SK-N-SH treated with all-trans-retinoic acid at 6 μM for 48 hours (cell line): ENCODE results near the gene ATPAF2.

Source experiments
- ARNTL ChIP-seq: fragments of 450-650 bp; formaldehyde crosslinking; IDR thresholded peaks from 2 replicates; pipeline ENCODE4 v1.5.0; 2020; ENCODE audit warnings: low read depth, mild to moderate bottlenecking, moderate library complexity, borderline replicate concordance
- CSRNP3 ChIP-seq: fragments of 250-450 bp; sonication (Bioruptor Pico); IDR thresholded peaks from 2 replicates; pipeline ENCODE4 v1.5.1; 2021; ENCODE audit warnings: mild to moderate bottlenecking, moderate library complexity
- GLIS3 ChIP-seq: fragments of 250-450 bp; sonication (Bioruptor Pico); IDR thresholded peaks from 2 replicates; pipeline ENCODE4 v1.5.0; 2020; ENCODE audit warnings: mild to moderate bottlenecking, moderate library complexity
- OSR1 ChIP-seq: fragments of 250-450 bp; sonication (Bioruptor Pico); IDR thresholded peaks from 2 replicates; pipeline ENCODE4 v1.8.0; 2022; ENCODE audit warnings: moderate library complexity, mild to moderate bottlenecking, inconsistent platforms
- PATZ1 ChIP-seq: fragments of 250-450 bp; sonication (Bioruptor Pico); IDR thresholded peaks from 2 replicates; pipeline ENCODE4 v1.8.0; 2020; ENCODE audit warnings: mild to moderate bottlenecking, moderate library complexity, borderline replicate concordance
- RARB ChIP-seq: fragments of 250-450 bp; sonication (Bioruptor Pico); IDR thresholded peaks from 2 replicates; pipeline ENCODE4 v1.8.0; 2021; ENCODE audit warnings: mild to moderate bottlenecking, moderate library complexity
- SNAI2 ChIP-seq: fragments of 250-450 bp; sonication (Bioruptor Pico); IDR thresholded peaks from 2 replicates; pipeline ENCODE4 v1.5.0; 2020; ENCODE audit warnings: mild to moderate bottlenecking, moderate library complexity
- TCF4 ChIP-seq: fragments of 250-450 bp; sonication (Bioruptor Pico); IDR thresholded peaks from 2 replicates; pipeline ENCODE4 v1.8.0; 2021; ENCODE audit warnings: mild to moderate bottlenecking, moderate library complexity, borderline replicate concordance
- ZNF565 ChIP-seq: fragments of 450-650 bp; formaldehyde crosslinking; conservative IDR thresholded peaks from 2 replicates; pipeline ENCODE4 v1.5.0; 2020; ENCODE audit warnings: low read depth, mild to moderate bottlenecking, moderate library complexity

DNA sequence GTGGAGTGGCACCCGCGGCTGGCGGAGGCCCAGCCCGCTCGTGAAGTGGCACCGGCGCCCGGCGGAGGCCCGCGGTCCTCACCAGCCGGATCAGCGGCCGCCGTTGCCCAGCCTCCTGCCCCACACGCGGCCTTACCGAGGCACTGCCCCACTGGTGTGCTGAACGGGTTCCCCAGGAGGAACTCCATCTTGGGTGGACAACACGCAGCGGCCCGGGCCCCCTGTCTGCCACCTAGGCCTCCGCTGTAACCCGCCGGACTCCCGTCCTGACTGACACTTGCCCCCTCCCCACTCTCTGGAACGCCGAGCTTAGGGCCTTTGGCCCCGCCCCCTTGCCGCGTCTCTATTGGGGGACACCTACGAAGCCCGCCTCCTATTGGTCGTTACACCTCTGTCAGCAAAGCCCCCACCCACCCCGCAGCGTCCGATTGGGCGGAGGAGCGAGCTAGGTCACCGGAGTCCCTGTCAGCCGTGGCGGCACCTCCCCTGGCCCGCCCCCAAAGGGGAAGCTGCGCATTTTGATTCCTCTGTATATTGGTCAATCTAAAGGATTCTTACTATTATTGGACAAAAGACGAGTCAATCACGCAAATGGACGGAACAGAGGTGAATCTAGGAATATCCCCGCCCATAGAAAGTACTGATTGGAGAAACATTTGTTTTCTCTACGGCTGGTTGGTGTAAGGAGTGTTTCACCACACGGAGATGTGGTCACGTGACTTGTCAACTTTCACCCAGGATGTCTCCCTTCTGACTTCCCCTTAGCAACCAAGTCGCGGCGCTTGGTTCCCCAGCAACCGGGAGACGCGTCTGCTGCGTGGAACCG, 66.6 kb downstream of the ATPAF2 start, which contains the start of the genes DRC3 and TOM1L2:
- TF ChIP-seq RARB (CRISPR knock-in tag) (no peak), GLIS3 (CRISPR knock-in tag) (no peak), CSRNP3 (CRISPR knock-in tag) (no peak), ARNTL (no peak), PATZ1 (CRISPR knock-in tag) (no peak), TCF4 (no peak), ZNF565 (CRISPR knock-in tag) (no peak), SNAI2 (no peak; the same call in 1 of the 2 replicates), OSR1 (CRISPR knock-in tag) (no peak)
